Activated T-cell treated with anti-CD3 and anti-CD28 coated beads for 1 hour (primary cell): ENCODE data around the gene SLC24A3.

Experiments used
- DNase-seq: peaks from one replicate; pipeline ENCODE4 v3.0.0-alpha.2; 2020; ENCODE audit warnings: low read depth

The SLC24A3 gene

GRCh38 chr20:19546648-19547047 lies 334.2 kb downstream of the SLC24A3 start:
- DNase-seq, result no peak

GRCh38 chr20:19547547-19547946 lies 335.1 kb downstream of the SLC24A3 start:
- DNase-seq, result no peak

GRCh38 chr20:19549896-19550295 lies 337.5 kb downstream of the SLC24A3 start:
- no peak for DNase-seq

- DNase-seq, result no peak
Observed at GRCh38 chr20:19552221-19553180, 340.1 kb downstream of the SLC24A3 start.

- no peak for DNase-seq
Observed at GRCh38 chr20:19554666-19555065, 342.2 kb downstream of the SLC24A3 start.

- DNase-seq, result no peak
Observed at GRCh38 chr20:19555726-19556125, 343.3 kb downstream of the SLC24A3 start.

GRCh38 chr20:19557291-19557690 lies 344.8 kb downstream of the SLC24A3 start:
- no peak for DNase-seq

- no peak for DNase-seq
Observed at GRCh38 chr20:19560881-19561480, 348.5 kb downstream of the SLC24A3 start.

- no peak for DNase-seq
Observed at GRCh38 chr20:19562426-19562825, 350.0 kb downstream of the SLC24A3 start.

GRCh38 chr20:19564261-19564660 lies 351.8 kb downstream of the SLC24A3 start:
- DNase-seq, result no peak

GRCh38 chr20:19565736-19566135 lies 353.3 kb downstream of the SLC24A3 start:
- DNase-seq, result no peak

GRCh38 chr20:19566226-19566945 lies 353.9 kb downstream of the SLC24A3 start:
- no peak for DNase-seq

GRCh38 chr20:19568128-19568527 lies 355.7 kb downstream of the SLC24A3 start:
- no peak for DNase-seq

- DNase-seq, result no peak
Observed at GRCh38 chr20:19571996-19572395, 359.6 kb downstream of the SLC24A3 start.

- DNase-seq, result no peak
Observed at GRCh38 chr20:19577692-19578091, 365.2 kb downstream of the SLC24A3 start.

- no peak for DNase-seq
Observed at GRCh38 chr20:19582782-19583181, 370.3 kb downstream of the SLC24A3 start.

GRCh38 chr20:19583532-19584175 lies 371.2 kb downstream of the SLC24A3 start:
- no peak for DNase-seq

GRCh38 chr20:19588241-19588640 lies 375.8 kb downstream of the SLC24A3 start:
- no peak for DNase-seq

GRCh38 chr20:19588732-19589131 lies 376.3 kb downstream of the SLC24A3 start:
- DNase-seq, result no peak

GRCh38 chr20:19589787-19590362 lies 377.4 kb downstream of the SLC24A3 start:
- no peak for DNase-seq

GRCh38 chr20:19590382-19590781 lies 377.9 kb downstream of the SLC24A3 start:
- DNase-seq, result no peak

GRCh38 chr20:19593762-19594161 lies 381.3 kb downstream of the SLC24A3 start:
- no peak for DNase-seq
